Colon (tissue), 2 donors: ENCODE measurements around the gene TTC12.

Experiments
- FAIRE-seq: peaks from 2 replicates; lab custom pipeline; 2012; peaks lifted over from hg19 to GRCh38; lab: Jason Lieb, UNC
- donor health status: control.
- donor health status: control.

The TTC12 gene

DNA sequence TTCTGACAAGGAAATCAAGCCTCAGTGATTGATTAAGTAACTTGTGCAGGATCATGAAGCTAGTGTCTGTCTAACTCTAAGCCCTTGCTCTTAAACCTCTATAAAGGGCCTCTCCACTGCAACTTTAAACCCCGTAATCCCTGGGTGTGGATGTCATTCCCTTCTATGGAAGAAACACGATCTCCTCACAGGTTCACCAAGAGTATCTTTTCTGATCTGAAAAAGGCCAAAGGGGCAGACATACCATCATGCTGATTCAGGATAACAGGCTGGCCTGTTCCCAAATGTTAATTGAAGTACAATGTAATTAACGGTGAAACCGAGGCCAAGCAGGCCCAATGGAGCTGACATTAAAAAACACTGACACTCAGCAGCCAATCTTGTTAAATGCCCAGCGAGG is 17.1 kb downstream of the TTC12 start:
- no peak for FAIRE-seq

DNA sequence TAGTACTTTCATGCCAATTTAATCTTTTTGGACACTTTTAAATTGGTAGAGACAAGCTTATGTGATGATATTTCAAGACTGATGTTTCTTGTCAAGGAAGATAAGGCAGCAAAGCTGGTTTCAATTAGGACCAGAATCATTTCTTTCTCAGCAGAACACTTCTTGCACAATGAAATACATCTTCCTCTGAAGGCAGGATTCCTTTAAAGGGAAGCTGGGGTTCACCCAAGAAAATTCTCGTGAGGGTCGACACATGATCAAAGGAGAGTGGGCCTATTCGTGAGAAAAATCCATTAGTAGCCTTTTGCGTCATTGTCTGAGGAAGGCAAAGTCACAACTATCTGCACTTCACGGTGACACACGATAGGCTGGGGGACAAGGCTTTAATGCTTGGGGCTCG is 17.6 kb downstream of the TTC12 start:
- no peak for FAIRE-seq

DNA sequence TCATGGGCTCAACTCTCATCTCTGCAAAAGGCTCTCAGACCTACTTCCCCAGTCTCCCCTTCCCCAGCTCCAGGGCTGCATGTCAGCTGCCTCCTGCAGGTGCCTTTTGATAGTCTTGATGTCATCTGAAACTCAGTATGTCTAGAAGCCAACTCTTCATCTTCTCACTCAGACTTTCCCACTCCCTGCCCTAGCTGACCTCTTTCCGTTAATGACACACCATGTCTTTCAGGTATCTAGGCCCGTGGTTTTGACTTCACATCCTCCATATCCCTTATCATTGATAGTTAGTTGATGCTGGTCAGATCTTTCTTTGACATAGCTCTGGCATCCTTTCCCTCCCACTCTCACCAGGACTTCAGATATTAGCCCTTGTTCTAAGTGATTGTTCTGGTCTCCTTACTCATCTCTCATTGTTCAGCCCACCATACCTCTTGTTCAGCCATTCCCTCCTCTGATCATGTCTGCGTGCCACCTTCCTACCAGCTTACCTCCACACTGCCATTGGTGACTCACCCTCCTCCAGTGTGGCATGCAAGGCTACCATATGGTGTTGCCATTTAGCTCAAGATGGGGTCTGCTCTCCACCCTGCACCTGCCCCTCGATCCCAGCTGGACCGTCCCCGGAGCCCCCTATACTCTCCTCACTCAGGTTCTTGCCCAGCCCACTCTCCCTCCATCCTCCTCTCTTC is 18.4 kb downstream of the TTC12 start:
- no peak for FAIRE-seq

DNA sequence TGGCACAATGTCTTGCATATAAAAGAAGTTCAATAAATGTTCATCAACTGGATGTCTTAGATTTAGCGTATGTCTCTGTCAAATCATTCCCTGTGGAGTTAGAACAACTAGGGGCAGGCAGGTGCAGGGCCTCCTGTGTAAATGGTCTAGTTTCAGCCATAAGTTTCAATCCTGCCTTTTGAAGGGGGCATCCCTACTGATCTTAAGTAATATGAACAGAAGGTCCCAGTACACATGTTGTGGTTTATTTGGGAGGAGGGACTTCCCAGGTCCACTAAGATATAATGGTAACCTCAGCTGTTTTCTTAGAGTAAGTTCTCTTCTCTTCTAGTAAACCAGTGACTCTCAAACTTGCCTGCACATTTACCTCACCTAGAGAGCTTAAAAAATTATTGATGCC is 19.8 kb downstream of the TTC12 start:
- no peak for FAIRE-seq

DNA sequence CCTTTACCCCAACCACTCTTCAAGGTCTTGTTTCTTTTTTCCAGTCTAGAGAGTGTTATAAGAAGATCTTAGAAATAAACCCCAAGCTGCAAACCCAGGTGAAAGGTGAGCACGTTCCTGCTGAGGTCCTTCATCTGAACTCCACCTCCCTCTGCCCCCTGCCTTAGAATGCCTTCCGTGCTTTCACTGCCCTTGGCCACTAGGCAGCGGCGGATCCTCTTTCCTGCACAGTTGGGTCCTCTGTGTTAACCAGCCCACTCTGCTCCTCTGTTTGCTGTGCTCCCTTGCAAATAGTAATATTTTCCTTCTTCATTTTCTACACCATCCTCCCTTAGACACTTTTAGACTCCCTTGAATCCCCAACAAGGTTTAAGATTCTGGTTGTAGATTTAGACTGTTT is 24.3 kb downstream of the TTC12 start:
- no peak for FAIRE-seq

DNA sequence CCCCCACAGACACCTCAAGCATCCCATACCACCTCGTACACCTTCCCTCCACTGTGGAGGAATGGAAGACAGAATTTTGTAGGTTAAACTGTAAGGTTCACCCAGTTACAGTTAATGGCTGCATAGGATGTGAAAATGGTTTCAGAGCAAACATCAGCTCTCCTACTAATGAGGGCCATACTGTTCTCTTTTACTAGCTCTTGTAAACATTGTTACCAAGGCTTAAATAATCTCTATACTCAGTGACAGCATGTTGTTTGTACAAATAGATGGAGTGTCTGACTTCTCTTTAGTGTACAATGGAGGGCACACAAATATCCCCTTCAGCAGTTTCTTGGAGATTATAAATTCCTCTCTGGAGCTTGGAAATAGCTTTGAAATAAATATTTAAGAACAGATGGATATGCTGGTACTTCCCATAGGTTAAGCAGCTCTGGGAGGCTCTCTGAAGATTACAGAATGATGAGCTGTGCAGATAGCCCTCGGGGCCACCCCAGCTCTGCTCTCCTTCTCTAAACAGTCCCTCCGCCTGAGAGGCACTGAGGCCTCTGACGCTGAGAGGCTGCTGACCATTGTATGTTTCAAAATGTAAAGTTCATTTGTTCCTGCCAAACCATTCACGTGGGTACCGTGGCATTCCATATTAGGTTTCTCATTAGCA is 25.7 kb downstream of the TTC12 start:
- FAIRE-seq = no peak

DNA sequence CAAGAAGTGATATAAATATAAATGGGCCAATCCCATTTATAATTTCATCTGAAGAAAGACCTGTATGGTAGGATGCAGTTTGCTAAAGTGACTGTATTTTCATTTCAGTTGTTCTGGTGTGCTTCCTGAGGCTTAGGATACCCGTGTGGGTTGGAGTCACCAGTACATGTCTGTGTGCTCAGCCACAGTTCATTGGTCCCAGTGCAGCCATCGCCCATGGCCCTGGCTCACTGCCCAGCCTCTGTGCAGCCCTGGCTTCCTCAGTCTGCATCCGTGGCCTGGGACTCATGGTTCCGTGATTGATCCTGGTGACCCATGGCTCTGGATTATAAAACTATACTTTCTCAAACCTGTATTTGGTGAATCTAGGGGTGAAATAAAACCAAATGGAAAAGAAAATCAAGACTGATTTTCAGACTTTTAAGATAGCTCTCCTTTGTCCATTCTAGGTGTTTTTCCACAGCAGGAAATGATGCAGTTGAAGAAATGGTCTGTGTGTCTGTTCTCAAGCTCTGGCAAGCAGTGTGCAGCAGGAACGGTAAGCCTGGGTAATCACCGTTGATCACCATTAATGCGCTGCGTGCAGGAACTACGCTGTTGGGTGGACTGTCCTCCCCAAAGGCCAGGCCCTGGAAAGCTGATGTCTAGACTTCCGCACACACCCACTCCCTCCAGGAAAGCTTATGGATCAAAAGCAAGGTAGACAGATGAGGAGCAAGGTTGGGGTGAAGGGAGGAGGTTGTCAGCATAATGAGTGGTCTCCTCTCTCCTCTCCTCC is 27.2 kb downstream of the TTC12 start:
- FAIRE-seq = no peak

DNA sequence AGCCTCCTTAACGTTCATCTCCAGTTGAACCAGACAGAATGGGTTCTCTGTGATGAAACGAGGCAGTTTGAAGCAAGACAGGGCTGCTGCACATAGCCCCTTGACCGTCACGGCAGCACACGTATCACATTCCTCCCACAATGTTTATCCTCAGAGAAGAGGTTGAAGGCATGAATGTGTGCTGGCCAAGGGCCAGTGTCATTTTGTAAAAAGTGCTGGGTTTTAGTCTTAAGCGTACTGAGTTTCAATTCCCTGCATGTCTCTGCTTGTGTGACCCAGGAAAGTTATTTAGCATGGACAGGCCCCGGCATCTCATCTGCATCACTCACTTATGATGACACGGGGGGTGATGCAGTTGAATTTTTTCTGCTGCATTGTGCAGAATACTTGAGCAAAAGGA is 31.6 kb downstream of the TTC12 start:
- FAIRE-seq = no peak

DNA sequence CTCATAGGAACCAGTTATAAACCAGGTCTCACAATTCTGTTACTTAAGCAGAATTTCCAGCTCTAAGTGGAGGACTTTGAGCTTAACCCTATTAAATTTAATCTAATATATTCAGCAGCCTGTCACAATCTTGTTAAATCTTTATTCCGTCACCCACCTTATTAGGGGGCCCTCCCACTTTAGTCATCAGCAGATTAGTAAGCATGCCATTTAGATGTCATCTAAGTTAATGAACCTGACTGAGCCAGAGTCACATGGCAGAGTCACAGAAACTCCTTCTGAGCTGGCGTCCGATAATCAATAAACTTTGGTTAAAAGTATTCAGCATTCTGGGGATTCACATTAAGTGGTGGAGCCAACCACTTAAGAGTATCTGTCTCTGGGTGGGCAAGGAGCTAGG is 35.1 kb downstream of the TTC12 start:
- FAIRE-seq = no peak

DNA sequence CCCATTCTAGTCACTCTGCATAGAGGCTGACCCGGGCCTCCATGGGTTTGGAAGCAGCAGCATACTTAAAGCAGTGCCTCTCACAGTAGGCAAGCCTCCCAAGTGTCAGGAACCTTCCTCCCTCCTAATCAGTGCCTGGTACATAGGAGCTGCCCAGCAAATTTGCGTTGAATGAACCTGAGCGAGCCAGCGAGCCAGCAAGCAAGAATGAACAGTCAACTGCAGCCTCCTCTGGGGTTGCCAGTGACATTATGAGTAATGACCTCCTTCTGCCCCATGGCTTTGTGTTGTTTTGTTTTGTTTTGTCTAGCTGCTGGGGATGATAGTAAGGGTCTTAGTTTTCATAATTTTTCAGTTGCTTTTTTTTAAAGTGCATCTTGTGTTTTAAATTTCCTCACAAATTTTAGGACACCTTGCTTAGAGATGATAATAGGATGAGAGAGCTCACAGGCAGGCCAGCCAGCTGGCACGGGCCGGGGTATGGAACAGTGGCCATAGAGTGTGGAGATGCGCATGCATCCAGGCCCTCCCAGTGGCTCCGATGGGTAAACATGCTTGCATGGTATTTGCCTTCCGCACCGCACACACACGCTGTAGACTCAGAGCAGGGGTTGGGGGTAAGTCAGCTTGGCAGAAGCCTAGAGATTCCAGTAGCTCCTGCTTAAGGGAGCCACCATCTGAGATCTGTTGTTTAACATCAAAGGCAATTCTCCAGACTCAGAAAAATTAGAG is 36.1 kb downstream of the TTC12 start:
- no peak for FAIRE-seq

DNA sequence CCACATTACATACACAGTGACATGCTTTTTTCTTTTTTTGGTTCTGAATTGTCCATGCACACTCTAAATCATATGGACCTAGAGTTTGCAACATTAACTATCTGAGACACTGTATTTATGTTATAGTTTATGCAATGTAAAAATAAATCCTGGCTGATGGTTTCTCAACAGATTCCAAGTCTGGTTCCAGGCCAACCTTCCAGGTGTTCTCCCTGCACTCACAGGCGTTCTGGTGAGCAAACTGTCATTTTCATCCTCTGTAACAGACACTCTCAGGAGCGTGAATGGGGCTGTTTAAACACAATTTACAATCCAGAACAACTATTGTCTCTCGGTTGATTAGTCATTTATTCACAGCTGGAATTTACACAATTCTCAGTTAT is 36.7 kb downstream of the TTC12 start:
- no peak for FAIRE-seq

DNA sequence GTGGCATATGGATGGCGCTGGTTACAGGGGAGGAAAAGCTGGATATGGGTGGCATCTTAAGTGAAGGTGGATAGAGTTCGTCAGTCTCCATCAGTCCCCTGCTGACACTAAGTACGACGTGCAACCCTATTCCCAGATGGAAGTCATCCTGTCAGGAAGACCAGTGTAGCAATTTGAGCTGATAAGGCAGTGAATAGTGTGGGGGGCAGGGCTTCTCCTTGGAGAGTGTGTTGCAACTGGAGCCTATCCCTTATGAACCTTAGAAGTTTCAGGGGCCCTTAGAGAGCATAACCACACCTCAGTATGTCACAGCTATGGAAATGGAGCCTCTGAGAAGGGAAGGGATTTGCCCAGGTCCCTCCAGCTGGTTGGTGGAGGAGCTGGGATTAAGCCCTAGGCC is 37.1 kb downstream of the TTC12 start:
- no peak for FAIRE-seq

DNA sequence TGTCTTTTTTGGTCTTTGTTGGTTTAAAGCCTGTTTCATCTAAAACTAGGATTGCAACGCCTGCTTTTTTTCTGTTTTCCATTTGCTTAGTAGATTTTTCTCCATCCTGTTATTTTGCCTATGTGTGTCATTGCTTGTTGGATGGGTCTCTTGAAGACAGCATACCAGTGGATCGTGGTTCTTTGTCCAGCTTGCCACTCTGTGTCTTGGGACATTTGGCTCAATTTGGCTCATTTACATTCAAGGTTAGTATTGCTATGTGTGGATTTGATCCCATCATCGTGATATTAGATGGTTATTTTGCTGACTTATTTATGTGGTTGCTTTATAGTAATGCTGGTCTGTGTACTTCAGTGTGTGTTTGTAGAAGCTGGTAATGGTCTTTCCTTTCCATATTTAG is 41.8 kb downstream of the TTC12 start:
- no peak for FAIRE-seq

DNA sequence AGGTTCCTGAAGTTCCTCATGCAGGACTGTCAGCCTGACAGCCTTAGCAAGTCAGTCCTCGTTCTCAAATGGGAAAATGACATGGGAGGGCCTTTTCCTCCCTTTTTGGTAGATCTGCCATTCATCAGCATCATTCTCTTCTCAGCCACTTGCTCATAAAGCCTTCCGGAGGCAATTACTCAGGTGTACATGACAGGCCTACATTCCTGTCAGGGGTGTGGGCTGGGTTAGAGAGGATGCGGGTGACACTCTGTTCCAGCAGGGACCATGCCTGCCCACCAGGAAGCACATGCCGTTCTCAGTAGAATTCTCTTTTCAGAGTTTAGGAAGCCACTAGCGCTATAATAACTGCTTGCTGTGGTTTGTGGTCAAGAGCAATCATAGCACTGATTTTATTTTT is 49.0 kb downstream of the TTC12 start:
- FAIRE-seq = no peak

DNA sequence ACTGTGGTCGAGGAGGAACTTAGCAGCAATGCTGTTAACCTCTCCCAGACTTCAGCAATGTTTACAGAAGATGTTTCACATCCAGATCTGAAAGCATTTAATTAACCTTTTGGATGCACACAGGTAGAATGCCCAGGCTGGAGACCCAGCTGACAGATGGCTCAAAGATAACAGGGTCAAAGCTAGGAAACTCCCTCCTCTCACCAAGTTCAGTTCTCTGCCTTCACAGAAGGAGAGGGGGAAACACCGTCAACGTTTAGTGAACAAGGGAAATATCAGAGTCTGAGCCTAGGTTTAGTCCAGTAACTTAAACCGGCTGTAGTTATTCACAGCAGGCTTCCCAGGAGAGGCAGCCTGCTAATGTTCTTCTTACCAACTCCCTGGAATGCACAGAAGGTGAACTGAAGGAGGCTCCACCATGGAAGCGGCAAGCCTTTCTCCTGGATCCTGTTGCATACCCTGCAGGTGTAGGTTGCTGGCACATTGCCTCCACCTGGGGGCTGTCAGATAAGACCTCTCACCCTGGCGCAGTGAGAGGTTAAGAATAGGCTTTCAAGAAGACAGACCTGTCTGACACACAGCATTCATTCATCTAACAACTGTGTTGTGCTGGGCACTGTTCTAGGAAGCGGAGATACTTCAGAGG is 49.7 kb downstream of the TTC12 start:
- no peak for FAIRE-seq

DNA sequence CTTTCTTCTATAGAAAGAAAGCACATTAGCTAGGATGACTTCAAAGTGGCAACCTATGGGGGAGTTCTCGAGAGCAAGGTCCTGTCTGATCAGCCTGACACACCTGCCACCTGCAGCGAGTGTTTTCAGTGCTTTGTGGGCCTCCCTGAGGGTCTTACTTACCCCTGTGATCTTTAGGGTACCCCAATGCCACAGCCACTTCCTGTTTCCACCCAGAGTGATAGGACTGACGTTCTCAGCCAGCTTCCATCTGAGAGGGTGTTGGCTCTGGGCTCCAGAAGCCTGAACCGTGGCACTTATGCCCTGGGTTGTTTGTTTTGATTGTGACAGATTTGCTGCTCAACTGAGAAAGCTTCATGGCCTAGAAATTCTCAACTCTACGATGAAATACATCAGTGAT is 51.5 kb downstream of the TTC12 start:
- FAIRE-seq = no peak

DNA sequence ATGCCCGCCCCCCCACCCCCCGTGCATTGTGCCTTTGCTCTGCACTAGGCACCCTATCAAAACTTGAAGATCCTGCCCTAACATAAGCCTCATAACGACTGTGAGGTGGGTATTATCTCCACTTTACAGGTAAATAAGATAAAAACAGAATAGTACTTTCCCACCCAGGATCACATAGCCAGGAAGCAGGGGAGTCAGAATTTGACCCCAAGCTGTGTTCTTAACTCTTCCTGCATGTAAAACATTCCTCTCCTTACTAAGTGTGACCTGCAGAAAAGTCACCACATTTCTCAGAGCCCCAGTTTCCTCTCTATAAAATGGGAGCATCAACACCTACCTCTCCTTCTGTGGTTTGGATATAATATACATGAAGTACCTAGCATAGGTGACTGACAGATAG is 55.0 kb downstream of the TTC12 start:
- no peak for FAIRE-seq

DNA sequence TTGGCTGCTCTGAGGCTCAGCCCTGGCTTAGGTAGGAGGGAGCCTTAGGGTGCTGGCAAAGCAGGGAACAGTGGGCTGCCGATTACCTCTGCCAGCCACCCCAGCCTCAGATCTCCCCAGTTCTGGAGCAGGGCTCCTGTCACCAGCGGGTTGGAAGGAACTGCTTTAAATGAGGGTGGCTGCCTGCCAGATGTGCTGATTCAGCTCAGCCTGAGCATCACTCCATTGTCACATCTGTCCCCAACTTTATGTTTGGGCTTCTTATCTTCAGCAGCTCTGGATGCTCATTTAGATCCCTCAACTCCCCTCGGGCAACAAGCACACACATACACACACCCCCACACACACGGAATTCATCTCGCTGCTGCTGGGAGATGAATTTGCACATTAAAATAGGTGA is 56.3 kb downstream of the TTC12 start:
- no peak for FAIRE-seq

DNA sequence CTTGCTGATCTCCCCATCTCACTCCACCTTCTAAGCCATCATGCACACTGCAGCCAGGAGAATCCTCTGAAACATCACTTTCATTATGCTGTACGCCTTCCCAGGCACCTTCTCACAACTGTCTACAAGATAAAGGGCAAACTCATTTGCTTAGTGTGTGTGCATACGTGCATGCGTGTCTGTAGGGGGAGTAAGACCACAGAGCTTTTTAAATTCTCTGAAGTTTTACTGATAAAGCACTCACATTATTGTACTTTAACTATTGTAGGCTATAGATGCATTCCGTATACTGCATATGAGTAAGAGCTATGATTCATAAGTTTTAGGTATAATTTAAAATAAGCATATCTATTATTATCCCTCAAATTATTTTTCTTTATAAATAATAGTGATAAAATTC is 57.9 kb downstream of the TTC12 start:
- no peak for FAIRE-seq

DNA sequence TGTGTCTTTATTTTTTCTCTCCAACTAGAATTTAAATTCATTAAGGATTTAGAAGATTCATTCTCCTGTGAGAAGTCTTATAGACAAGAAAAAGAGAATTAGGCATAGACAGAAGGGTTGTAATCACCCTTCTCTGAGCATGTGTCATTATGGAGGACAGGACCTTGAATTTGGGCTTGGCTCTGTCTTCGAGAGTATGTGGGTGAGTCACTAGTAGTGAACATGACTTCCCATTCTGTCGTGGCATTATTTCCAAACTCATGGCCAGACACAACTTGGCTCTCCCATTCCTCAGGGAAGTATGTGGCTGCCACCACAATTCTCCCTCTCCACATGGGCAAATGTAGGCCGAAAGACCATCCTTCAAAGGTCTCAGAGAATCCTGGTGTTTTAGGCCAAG is 58.9 kb downstream of the TTC12 start:
- FAIRE-seq = no peak

DNA sequence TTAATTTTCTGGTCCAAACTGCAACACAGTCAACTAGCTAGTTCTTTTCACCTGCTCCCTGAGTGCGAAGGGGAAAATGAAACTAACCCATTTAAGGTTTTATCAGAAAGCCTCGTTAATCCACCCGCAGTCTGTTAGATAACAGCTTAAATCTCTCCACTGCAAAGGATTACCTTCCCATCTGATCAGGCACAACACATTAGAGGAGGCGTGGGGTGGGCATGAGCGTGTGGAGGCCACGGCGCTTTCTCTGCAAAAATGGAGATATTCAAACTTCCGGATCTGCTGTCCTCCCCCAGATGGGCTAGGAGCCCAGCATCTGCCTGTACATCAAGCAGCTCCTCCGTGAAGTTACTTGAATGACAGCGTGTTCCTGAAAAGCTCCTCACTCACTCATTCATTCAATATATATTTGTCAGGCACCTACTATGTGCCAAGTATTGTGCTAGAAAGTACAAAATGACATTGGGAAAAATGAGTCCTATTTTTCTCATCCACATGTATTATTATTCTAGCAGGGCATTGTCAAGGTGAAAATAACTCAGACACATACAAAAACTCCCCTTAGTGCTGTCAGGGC is 59.7 kb downstream of the TTC12 start:
- FAIRE-seq = no peak

DNA sequence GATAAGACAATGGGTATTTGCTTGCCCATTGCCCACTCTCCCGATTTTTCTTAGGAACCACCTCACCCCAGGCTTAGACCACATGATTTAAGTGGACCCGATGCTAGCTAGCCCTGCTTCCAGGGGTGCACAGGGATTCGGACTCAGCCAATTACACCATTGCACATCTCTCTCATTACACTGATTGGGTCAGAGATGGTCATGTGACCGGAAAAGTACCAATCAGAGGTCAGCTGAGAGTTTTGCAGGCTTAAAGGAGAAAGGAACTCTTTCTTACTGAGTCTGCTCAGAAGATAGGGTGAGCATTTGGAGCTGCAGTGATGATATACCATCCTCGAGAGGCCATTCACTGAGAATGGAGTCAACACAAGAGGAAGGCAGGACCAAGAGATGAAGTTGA is 61.0 kb downstream of the TTC12 start:
- FAIRE-seq = no peak
